IMR-90 (cell line): Measurements from ENCODE around the gene TSKU. TPM values are rescaled to one million over a fixed set of nuclear protein-coding genes. Genes with fewer than 3 reads are reported as not detected.
A peak's percentile ranks its signal among the peaks of the same experiment; 100 is the strongest.

Experiments
- ATAC-seq: fragments of 200-7000 bp; cut with Tn5 transposase; 2 replicates; pipeline ENCODE4 v1.9.1; 2020; ENCODE audit warnings: low read depth, mild to moderate bottlenecking, moderate library complexity
- BruUV-seq: library from RNA; stranded (reverse); fragments of 400-500 nt; replicated peaks from 2 replicates; lab custom pipeline; 2021; lab: Mats Ljungman, UMichigan
- CTCF ChIA-PET: fragments of 300-600 bp; formaldehyde crosslinking; extraction: SDS; loops from one replicate; lab custom pipeline; 2021; ENCODE audit warnings: antibody characterized with exemption; lab: Yijun Ruan, JAX
- POLR2A ChIA-PET: fragments of 300-600 bp; sonication (Branson Sonifier 250); formaldehyde crosslinking; loops from one replicate; lab custom pipeline; 2022; ENCODE audit warnings: antibody characterized with exemption; ENCODE audit not compliant: unreplicated experiment; lab: Charles Lee
- DNase-seq: peaks from one replicate; pipeline ENCODE4 v3.0.0; 2013
- H2AFZ ChIP-seq: replicated peaks from 2 replicates; pipeline ENCODE3; 2013; ENCODE audit warnings: low read length, mild to moderate bottlenecking; ENCODE audit not compliant: poor library complexity
- H2AK5ac ChIP-seq: 2 replicates; pipeline ENCODE4 v1.6.1; 2013; ENCODE audit warnings: low read depth, low read length, inconsistent platforms
- H2AK9ac ChIP-seq: replicated peaks from 2 replicates; pipeline ENCODE3; 2013; ENCODE audit warnings: mild to moderate bottlenecking, low read depth, low read length, moderate library complexity; ENCODE audit not compliant: poor library complexity
- H2BK120ac ChIP-seq: 2 replicates; pipeline ENCODE4 v1.6.1; 2013; ENCODE audit warnings: low read depth, low read length, inconsistent platforms
- H2BK15ac ChIP-seq: 3 replicates; pipeline ENCODE4 v1.6.1; 2013; ENCODE audit warnings: low read depth, low read length, inconsistent platforms
- H2BK20ac ChIP-seq: 2 replicates; pipeline ENCODE4 v1.6.1; 2013; ENCODE audit warnings: low read depth, mild to moderate bottlenecking, inconsistent platforms, low read length, moderate library complexity
- H2BK5ac ChIP-seq: 2 replicates; pipeline ENCODE4 v1.6.1; 2013; ENCODE audit warnings: mild to moderate bottlenecking, low read depth, low read length, inconsistent platforms; ENCODE audit not compliant: poor library complexity, severe bottlenecking
- H3K14ac ChIP-seq: replicated peaks from 2 replicates; pipeline ENCODE4 v1.6.1; 2013; ENCODE audit warnings: low read depth, low read length, inconsistent platforms
- H3K18ac ChIP-seq: 2 replicates; pipeline ENCODE4 v1.6.1; 2013; ENCODE audit warnings: low read depth, low read length, control low read depth
- H3K23ac ChIP-seq: 2 replicates; pipeline ENCODE4 v1.6.1; 2013; ENCODE audit warnings: low read depth, low read length, inconsistent platforms
- H3K27ac ChIP-seq: 2 replicates; pipeline ENCODE4 v1.5.1; 2013; ENCODE audit warnings: mild to moderate bottlenecking, control low read depth, low read length; ENCODE audit not compliant: insufficient read depth
- H3K27me3 ChIP-seq: 2 replicates; pipeline ENCODE4 v1.6.1; 2013; ENCODE audit warnings: low read length; ENCODE audit not compliant: control insufficient read depth, insufficient read depth
- H3K36me3 ChIP-seq: 2 replicates; pipeline ENCODE4 v1.6.1; 2013; ENCODE audit warnings: low read length, mixed read lengths; ENCODE audit not compliant: control insufficient read depth, insufficient read depth
- H3K4ac ChIP-seq: 2 replicates; pipeline ENCODE4 v1.6.1; 2013; ENCODE audit warnings: low read depth, low read length, inconsistent platforms
- H3K4me1 ChIP-seq: 2 replicates; pipeline ENCODE4 v1.6.1; 2013; ENCODE audit warnings: low read length, mixed read lengths; ENCODE audit not compliant: control insufficient read depth, insufficient read depth
- H3K4me2 ChIP-seq: 2 replicates; pipeline ENCODE4 v1.6.1; 2013; ENCODE audit warnings: low read depth, mild to moderate bottlenecking, control low read depth, low read length, moderate library complexity
- H3K4me3 ChIP-seq: 2 replicates; pipeline ENCODE4 v1.5.1; 2013; ENCODE audit warnings: low read depth, mild to moderate bottlenecking, control low read depth, low read length, moderate library complexity; ENCODE audit not compliant: insufficient read depth
- H3K56ac ChIP-seq: 2 replicates; pipeline ENCODE4 v1.6.1; 2013; ENCODE audit warnings: low read length, inconsistent platforms; ENCODE audit not compliant: insufficient read depth; ENCODE audit errors: extremely low read depth
- H3K79me1 ChIP-seq, 2 experiments: 2 replicates each; pipeline ENCODE4 v1.6.1; 2013; ENCODE audit warnings: low read length in 2 of 2, inconsistent platforms in 1 of 2, low read depth in 1 of 2
- H3K9ac ChIP-seq: 2 replicates; pipeline ENCODE4 v1.6.1; 2013; ENCODE audit warnings: low read depth, low read length, control low read depth
- H3K9me1 ChIP-seq: 2 replicates; pipeline ENCODE4 v1.6.1; 2013; ENCODE audit warnings: low read length, inconsistent platforms; ENCODE audit not compliant: insufficient read depth
- H3K9me3 ChIP-seq: 2 replicates; pipeline ENCODE4 v1.6.1; 2013; ENCODE audit warnings: low read length; ENCODE audit not compliant: control insufficient read depth, insufficient read depth
- H4K20me1 ChIP-seq: 2 replicates; pipeline ENCODE4 v1.6.1; 2013; ENCODE audit warnings: low read length, inconsistent platforms; ENCODE audit not compliant: insufficient read depth
- H4K5ac ChIP-seq: 2 replicates; pipeline ENCODE4 v1.6.1; 2013; ENCODE audit warnings: mild to moderate bottlenecking, low read depth, low read length, control low read depth
- H4K8ac ChIP-seq, 2 experiments: 2 replicates each; pipeline ENCODE4 v1.6.1; 2013; ENCODE audit warnings: low read depth in 2 of 2, low read length in 2 of 2, control low read depth in 1 of 2, inconsistent platforms in 1 of 2
- H4K91ac ChIP-seq: 2 replicates; pipeline ENCODE4 v1.6.1; 2013; ENCODE audit warnings: low read depth, low read length, inconsistent platforms; ENCODE audit not compliant: insufficient read depth
- MAZ ChIP-seq: IDR thresholded peaks from 2 replicates; pipeline ENCODE4 v1.6.1; 2012; ENCODE audit warnings: low read depth, mild to moderate bottlenecking, low read length, improper control_type of control experiment, moderate library complexity, borderline replicate concordance
- RCOR1 ChIP-seq: IDR thresholded peaks from 2 replicates; pipeline ENCODE4 v1.6.1; 2012; ENCODE audit warnings: mild to moderate bottlenecking, low read length, improper control_type of control experiment; ENCODE audit not compliant: insufficient replicate concordance
- WGBS, 2 experiments: methylation state at CpG; one replicate each; pipeline versions ENCODE4 v1.1.5 to v1.1.7; 2013; ENCODE audit warnings: missing lambda C conversion rate in 2 of 2; ENCODE audit not compliant: insufficient read length in 1 of 2; ENCODE audit errors: extremely low coverage in 2 of 2; 5-methylcytosine and 5-hydroxymethylcytosine counted together
- dilution Hi-C: fragments of 300-500 bp; cut with HindIII; formaldehyde crosslinking; loops from one replicate; pipeline ENCODE4 v1.14.3; 2018; ENCODE audit warnings: low sequenced_read_pairs; ENCODE audit not compliant: unreplicated experiment
- in situ Hi-C: fragments of 300-500 bp; cut with MboI; formaldehyde crosslinking; loops from 3 replicates; pipeline ENCODE4 v1.14.3; 2019; ENCODE audit warnings: low sequenced_read_pairs, inconsistent platforms, mixed read lengths
- intact Hi-C: fragments of 100-400 bp; cut with micrococcal nuclease; formaldehyde crosslinking; loops from 2 replicates; pipeline ENCODE4 v1.10.0; 2022
- polyA plus RNA-seq, 3 experiments: library from polyadenylated mRNA; depleted of rRNA; stranded (reverse); fragments of >200 nt; gene quantifications; 2 replicates each; pipeline ENCODE4 v1.2.3, GENCODE V29; 2012; ENCODE audit warnings: low replicate concordance in 1 of 3
- total RNA-seq: library from RNA; depleted of rRNA; stranded (reverse); fragments of >200 nt; gene quantifications from 2 replicates; pipeline ENCODE4 v1.2.3, GENCODE V29; 2012

The TSKU gene
- total and polyA plus RNA-seq, 2 of the 4 experiments (the other 2 are of a cell fraction) = 6.8 to 26.6 TPM

- Histone ChIP-seq H3K79me1 (no peaks in the 10 kb centered on the region), H3K27me3 (peaks cover 9% of the 10 kb centered on the region), H2AK5ac (no peak overlapping the region), H4K91ac (no peak overlapping the region), H3K4ac (no peak overlapping the region), H2BK15ac (no peak overlapping the region), H4K8ac (no peak overlapping the region), H3K9me3 (no peaks in the 10 kb centered on the region), H3K14ac (no peak overlapping the region; the same call in 1 of the 2 replicates), H2BK20ac (no peak overlapping the region), H3K4me1 (peaks cover 8% of the 10 kb centered on the region; the same call in 1 of the 2 replicates), H3K18ac (no peak overlapping the region), H3K27ac (no peak overlapping the region), H2AFZ (peak overlapping the region; percentile 72), H2AK9ac (no peak overlapping the region), H3K56ac (no peak overlapping the region), H3K23ac (no peak overlapping the region), H3K4me2 (no peak overlapping the region), H3K36me3 (no peaks in the 10 kb centered on the region), H4K5ac (no peak overlapping the region), H3K9me1 (no peaks in the 10 kb centered on the region; the same call in 1 of the 2 replicates), H2BK5ac (no peak overlapping the region), H3K9ac (no peak overlapping the region), H2BK120ac (no peak overlapping the region), H3K4me3 (no peak overlapping the region), H4K20me1 (no peaks in the 10 kb centered on the region; the same call in 1 of the 2 replicates)
- TF ChIP-seq MAZ = no peak
- no peak for TF ChIP-seq RCOR1
- dilution Hi-C loops (no loop called here), intact Hi-C loops (no loop called here), in situ Hi-C loops (no loop called here)
- 96% methylated on average over 3 of the region's 6 CpGs; no CpG with 5 or more reads in 1 of the 2 experiments for WGBS, 2 experiments
- BruUV-seq = no TSS peak
- no peak for DNase-seq
- CTCF ChIA-PET = no interaction called here
- ATAC-seq = no peak
- POLR2A ChIA-PET = no interaction called here
Measured at GRCh38 chr11:76750746-76751145, 32.4 kb upstream of the TSKU start.
